Thyroid gland (tissue), 4 donors: ENCODE results near the gene MYPN.

Experiments used
- POLR2A ChIP-seq, 2 donors: fragments of 450-650 bp; IDR thresholded peaks; one replicate each; pipeline ENCODE4 v1.6.1; 2017; ENCODE audit warnings: antibody characterized with exemption in 2 of 2, mild to moderate bottlenecking in 2 of 2, moderate library complexity in 1 of 2
- TF ChIP-seq, protein P1 (sequence below), 6 experiments: fragments of 200-600 bp in 3 of 6; fragments of 450-650 bp in 3 of 6; sonication (generic) in 3 of 6; IDR thresholded peaks; one replicate each; pipeline ENCODE4 v1.5.1; 2016 to 2019; ENCODE audit warnings: antibody characterized with exemption in 6 of 6, mild to moderate bottlenecking in 2 of 6, inconsistent platforms in 1 of 6, moderate library complexity in 1 of 6

DNA sequence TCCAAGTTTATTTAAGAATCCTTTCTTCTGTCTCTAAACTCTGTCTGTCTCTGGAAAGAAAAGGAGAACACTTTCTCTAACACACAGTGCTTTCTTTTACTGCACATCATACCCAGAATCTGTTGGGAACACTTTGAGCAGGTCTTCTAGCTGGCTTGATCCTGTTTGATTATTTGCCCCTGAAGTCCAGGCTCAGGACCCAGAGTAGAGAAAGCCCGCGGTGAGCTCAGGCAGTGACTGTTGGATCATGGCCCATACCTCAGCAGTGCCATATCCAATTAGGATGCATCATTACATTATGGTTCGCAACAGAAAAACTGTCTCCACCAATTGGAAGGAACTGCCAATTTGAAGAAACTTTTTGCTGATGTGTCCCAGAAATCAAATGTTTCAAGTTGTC is 71.2 kb downstream of the MYPN start:
- TF ChIP-seq, protein P1, sequence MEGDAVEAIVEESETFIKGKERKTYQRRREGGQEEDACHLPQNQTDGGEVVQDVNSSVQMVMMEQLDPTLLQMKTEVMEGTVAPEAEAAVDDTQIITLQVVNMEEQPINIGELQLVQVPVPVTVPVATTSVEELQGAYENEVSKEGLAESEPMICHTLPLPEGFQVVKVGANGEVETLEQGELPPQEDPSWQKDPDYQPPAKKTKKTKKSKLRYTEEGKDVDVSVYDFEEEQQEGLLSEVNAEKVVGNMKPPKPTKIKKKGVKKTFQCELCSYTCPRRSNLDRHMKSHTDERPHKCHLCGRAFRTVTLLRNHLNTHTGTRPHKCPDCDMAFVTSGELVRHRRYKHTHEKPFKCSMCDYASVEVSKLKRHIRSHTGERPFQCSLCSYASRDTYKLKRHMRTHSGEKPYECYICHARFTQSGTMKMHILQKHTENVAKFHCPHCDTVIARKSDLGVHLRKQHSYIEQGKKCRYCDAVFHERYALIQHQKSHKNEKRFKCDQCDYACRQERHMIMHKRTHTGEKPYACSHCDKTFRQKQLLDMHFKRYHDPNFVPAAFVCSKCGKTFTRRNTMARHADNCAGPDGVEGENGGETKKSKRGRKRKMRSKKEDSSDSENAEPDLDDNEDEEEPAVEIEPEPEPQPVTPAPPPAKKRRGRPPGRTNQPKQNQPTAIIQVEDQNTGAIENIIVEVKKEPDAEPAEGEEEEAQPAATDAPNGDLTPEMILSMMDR (IDR thresholded peaks at IDR 0.05): no peak
- TF ChIP-seq POLR2A (IDR thresholded peaks at IDR 0.05): no peak
